Chondrocyte (in vitro differentiated cells): ENCODE results near the gene PLEKHA4. TPM values are rescaled to one million over a fixed set of nuclear protein-coding genes. Genes with fewer than 3 reads are reported as not detected.

Experiments used
- DNase-seq: peaks from one replicate; pipeline ENCODE4 v3.0.0; 2021; ENCODE audit warnings: mixed read lengths, low spot score
- H3K27ac Mint-ChIP-seq: one replicate; pipeline ENCODE4 v1.8.0; 2021; ENCODE audit warnings: mild to moderate bottlenecking, moderate library complexity, mixed read lengths; ENCODE audit not compliant: unreplicated experiment
- H3K27me3 Mint-ChIP-seq: 2 replicates; pipeline ENCODE4 v1.8.0; 2021; ENCODE audit warnings: low read depth, mixed read lengths
- H3K36me3 Mint-ChIP-seq: 2 replicates; pipeline ENCODE4 v1.8.0; 2021; ENCODE audit warnings: low read depth, mixed read lengths
- H3K4me1 Mint-ChIP-seq: 2 replicates; pipeline ENCODE4 v1.8.0; 2021; ENCODE audit warnings: low read depth, mild to moderate bottlenecking, mixed read lengths
- H3K4me3 Mint-ChIP-seq: one replicate; pipeline ENCODE4 v1.8.0; 2021; ENCODE audit warnings: mild to moderate bottlenecking, moderate library complexity, mixed read lengths; ENCODE audit not compliant: unreplicated experiment
- H3K9me3 Mint-ChIP-seq: 2 replicates; pipeline ENCODE4 v1.8.0; 2021; ENCODE audit warnings: low read depth, mixed read lengths
- total RNA-seq: library from RNA; stranded (reverse); gene quantifications from 3 replicates; pipeline ENCODE4 v1.2.1, GENCODE V29; 2021
- TF ChIP-seq, protein P1 (sequence below): fragments of 200-600 bp; sonication (generic); IDR thresholded peaks from 2 replicates; pipeline ENCODE4 v1.5.0; 2021; ENCODE audit warnings: antibody characterized with exemption, mild to moderate bottlenecking, moderate library complexity

Gene PLEKHA4
- total RNA-seq, 1 donor from 2014 or later, result 16.8 TPM

DNA sequence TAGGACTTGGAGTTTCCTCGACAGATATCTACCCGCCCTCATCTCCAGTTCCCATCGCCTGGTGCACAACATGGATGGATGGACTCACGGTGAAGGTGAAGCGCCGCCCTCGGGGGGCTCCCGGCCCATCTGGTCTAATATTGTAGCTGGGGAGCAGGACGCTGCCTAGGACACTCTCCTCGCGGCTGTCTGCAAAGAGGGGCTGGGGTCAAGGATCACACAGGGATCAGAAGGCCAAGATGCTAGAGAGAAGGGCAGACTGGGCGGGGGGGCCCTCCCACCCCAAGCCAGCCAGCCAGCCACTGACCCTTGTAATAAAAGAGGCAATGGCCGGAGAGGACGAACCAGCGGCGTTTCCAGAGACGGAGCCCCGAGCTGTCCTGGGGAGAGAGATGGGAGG is 7.1 kb downstream of the PLEKHA4 start:
- Mint-ChIP-seq H3K36me3 (peaks cover 15% of the 10 kb centered on the region), H3K4me3 (no peak overlapping the region), H3K4me1 (no peaks in the 10 kb centered on the region), H3K27ac (no peak overlapping the region), H3K27me3 (no peaks in the 10 kb centered on the region), H3K9me3 (no peaks in the 10 kb centered on the region)
- DNase-seq, result no peak
- TF ChIP-seq, protein P1, sequence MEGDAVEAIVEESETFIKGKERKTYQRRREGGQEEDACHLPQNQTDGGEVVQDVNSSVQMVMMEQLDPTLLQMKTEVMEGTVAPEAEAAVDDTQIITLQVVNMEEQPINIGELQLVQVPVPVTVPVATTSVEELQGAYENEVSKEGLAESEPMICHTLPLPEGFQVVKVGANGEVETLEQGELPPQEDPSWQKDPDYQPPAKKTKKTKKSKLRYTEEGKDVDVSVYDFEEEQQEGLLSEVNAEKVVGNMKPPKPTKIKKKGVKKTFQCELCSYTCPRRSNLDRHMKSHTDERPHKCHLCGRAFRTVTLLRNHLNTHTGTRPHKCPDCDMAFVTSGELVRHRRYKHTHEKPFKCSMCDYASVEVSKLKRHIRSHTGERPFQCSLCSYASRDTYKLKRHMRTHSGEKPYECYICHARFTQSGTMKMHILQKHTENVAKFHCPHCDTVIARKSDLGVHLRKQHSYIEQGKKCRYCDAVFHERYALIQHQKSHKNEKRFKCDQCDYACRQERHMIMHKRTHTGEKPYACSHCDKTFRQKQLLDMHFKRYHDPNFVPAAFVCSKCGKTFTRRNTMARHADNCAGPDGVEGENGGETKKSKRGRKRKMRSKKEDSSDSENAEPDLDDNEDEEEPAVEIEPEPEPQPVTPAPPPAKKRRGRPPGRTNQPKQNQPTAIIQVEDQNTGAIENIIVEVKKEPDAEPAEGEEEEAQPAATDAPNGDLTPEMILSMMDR, result no peak

DNA sequence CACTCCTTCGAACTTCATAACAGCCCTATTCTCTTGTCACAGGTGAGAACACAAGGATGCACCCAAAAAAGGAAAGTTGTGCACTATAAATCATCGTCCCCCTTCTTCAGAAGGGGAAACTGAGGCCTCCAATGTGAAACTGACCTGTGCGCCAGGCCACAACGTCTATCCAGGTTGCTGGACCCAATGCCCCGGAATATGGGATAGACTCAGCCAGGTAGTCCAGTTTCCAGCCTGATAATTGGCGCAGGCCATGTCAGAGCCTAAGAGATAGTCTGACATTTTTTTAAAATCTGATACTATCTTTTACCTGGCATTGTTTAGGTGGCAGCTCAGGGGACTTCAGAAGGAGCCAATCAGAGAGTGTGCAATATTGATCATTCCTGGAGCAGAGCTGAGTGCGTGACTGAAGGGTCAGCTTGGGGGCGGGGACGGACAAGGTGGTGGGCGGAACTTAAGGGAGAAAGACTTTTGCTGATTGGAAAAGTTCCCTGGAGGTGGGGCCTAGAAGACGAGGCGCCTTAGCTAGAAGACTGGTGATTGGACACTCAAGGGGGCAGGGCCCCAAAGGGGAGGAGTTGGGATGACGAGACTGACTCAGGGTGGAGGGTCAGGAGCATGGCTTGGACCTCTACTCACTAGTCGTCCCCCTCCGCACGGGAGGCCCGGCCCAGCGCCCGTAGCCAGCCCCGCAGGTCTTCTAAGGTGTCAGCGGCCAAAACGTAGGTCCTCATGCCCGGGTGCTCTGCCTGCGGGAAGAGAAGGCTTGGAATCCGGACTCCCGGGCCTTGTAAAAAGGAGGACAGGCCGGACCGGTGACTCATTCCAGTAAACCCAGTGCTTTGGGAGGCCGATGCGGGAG is 8.5 kb downstream of the PLEKHA4 start:
- no peaks in the 10 kb centered on the region for H3K9me3 Mint-ChIP-seq
- DNase-seq, result no peak
- H3K36me3 Mint-ChIP-seq, result peaks cover 15% of the 10 kb centered on the region
- TF ChIP-seq, protein P1, result no peak
- H3K4me3 Mint-ChIP-seq, result no peak overlapping the region
- no peaks in the 10 kb centered on the region for H3K27me3 Mint-ChIP-seq
- no peak overlapping the region for H3K27ac Mint-ChIP-seq
- no peaks in the 10 kb centered on the region for H3K4me1 Mint-ChIP-seq

DNA sequence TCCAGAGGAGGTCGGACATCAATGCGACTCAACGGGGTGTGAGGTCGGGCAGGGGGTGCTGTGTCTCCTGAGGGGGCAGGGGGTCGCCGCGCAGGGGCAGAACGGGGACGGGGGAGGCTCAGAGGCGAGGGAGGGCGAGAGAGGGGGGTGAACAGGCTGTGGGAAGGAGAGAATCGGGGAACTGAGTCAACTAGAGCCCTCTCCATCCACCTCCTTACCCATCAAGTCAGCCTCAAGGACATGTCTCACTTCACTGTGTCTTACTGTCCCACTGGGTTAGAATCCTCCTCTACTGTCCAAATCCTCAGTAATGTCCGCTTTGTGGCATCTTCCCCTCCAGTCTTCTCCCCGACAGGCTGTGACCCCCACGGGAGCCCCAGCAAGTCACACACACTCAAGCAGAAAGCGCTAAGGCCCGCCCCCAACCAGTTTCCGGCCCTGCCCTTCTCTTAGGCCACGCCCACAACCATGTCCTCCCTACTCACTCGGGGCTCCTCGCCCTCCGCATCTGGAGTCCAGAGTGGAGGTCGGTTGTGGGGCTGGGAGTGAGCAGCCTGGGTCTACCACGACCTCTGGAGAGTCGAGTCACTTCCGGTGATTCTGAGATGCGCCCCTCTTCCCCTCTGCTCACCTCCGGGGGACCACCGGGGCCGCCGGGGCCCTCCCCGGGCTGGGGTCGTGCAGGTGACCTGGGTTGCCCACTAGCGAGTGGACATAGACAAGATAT is 9.3 kb downstream of the PLEKHA4 start:
- Mint-ChIP-seq H3K27me3 (no peaks in the 10 kb centered on the region), H3K9me3 (no peaks in the 10 kb centered on the region), H3K27ac (no peak overlapping the region), H3K36me3 (peaks cover 10% of the 10 kb centered on the region), H3K4me1 (no peaks in the 10 kb centered on the region), H3K4me3 (no peak overlapping the region)
- DNase-seq, result no peak
- TF ChIP-seq, protein P1, result no peak

DNA sequence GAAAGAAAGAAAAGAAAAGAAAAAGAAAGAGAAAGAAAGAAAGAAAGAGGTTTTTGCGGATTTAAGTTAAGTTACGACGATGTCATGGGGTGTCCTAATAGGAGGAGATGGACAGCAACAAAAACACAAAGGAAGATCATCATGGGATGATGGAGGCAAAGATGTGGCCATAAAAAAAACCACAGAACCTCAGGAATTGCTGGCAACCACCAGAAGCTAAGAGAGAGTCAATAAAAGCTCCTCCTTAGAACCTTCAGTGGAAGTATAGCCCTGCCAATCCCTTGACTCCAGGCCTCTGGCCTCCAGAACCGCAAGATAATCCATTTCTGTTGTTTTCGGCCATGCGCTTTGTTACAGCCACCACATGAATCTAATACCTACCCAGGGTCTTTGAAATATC is 11.5 kb downstream of the PLEKHA4 start:
- Mint-ChIP-seq H3K4me1 (no peaks in the 10 kb centered on the region), H3K27ac (no peak overlapping the region), H3K4me3 (no peak overlapping the region), H3K9me3 (no peaks in the 10 kb centered on the region), H3K27me3 (no peaks in the 10 kb centered on the region), H3K36me3 (peaks cover 7% of the 10 kb centered on the region)
- TF ChIP-seq, protein P1, result no peak
- DNase-seq, result no peak

DNA sequence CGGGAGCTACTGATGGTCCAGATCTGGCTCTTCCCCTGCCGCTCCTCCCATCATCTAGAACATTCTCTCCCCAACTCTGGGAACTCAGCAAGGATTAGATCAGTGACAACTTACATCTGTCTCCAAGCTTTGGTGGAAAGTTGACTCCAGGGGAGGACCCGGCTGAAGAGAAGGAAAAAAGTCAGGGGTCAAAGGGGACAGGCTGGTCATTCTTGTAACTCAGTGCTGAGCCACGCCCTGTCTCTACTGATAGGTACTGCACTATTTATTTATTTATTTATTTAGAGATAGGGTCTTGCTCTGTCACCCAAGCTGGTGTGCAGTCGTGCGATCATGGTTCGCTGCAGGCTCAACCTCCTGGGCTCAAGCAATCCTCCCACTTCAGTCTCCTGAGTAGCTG is 14.3 kb downstream of the PLEKHA4 start:
- Mint-ChIP-seq H3K36me3 (peaks cover 2% of the 10 kb centered on the region), H3K9me3 (no peaks in the 10 kb centered on the region), H3K4me1 (no peaks in the 10 kb centered on the region), H3K4me3 (no peak overlapping the region), H3K27me3 (no peaks in the 10 kb centered on the region), H3K27ac (no peak overlapping the region)
- DNase-seq, result no peak
- TF ChIP-seq, protein P1, result no peak
